Mesenchymal stem cell (in vitro differentiated cells and primary cell): ENCODE results near the gene VEGFB.
A peak's percentile ranks its signal among the peaks of the same experiment; 100 is the strongest.

Experiments used
- DNase-seq: peaks from one replicate; pipeline ENCODE4 v3.0.0-alpha.2; 2013
- H2AFZ ChIP-seq: one replicate; pipeline ENCODE4 v1.6.1; 2013; ENCODE audit warnings: low read depth, mild to moderate bottlenecking, control low read depth, inconsistent platforms, low read length, moderate library complexity
- H2AK5ac ChIP-seq: 2 replicates; pipeline ENCODE4 v1.6.1; 2013; ENCODE audit warnings: low read length, moderate library complexity, mild to moderate bottlenecking, inconsistent platforms; ENCODE audit not compliant: severe bottlenecking
- H2BK120ac ChIP-seq: one replicate; pipeline ENCODE4 v1.6.1; 2013; ENCODE audit warnings: low read depth, mild to moderate bottlenecking, inconsistent platforms, low read length, moderate library complexity
- H2BK12ac ChIP-seq, 2 experiments: one replicate each; pipeline ENCODE4 v1.6.1; 2013; ENCODE audit warnings: inconsistent platforms in 2 of 2, low read length in 2 of 2, mild to moderate bottlenecking in 2 of 2, moderate library complexity in 2 of 2, control low read depth in 1 of 2
- H2BK15ac ChIP-seq: one replicate; pipeline ENCODE4 v1.6.1; 2013; ENCODE audit warnings: mild to moderate bottlenecking, low read depth, inconsistent platforms; ENCODE audit not compliant: poor library complexity, severe bottlenecking
- H2BK5ac ChIP-seq: 2 replicates; pipeline ENCODE4 v1.6.1; 2013; ENCODE audit warnings: low read depth, mild to moderate bottlenecking, low read length, control low read depth, inconsistent platforms; ENCODE audit not compliant: poor library complexity, severe bottlenecking
- H3K14ac ChIP-seq, 2 experiments: one replicate each; pipeline ENCODE4 v1.6.1; 2013; ENCODE audit warnings: inconsistent platforms in 2 of 2, low read length in 2 of 2, control low read depth in 1 of 2, mild to moderate bottlenecking in 1 of 2, moderate library complexity in 1 of 2
- H3K18ac ChIP-seq, 2 experiments: one replicate each; pipeline ENCODE4 v1.6.1; 2013; ENCODE audit warnings: inconsistent platforms in 2 of 2, low read length in 2 of 2, control low read depth in 1 of 2, low read depth in 1 of 2, mild to moderate bottlenecking in 1 of 2
- H3K23ac ChIP-seq, 2 experiments: one replicate each; pipeline ENCODE4 v1.6.1; 2013; ENCODE audit warnings: inconsistent platforms in 2 of 2, low read length in 2 of 2, mild to moderate bottlenecking in 2 of 2, moderate library complexity in 2 of 2, control low read depth in 1 of 2
- H3K27ac ChIP-seq: 2 replicates; pipeline ENCODE4 v1.5.1; 2013; ENCODE audit warnings: mild to moderate bottlenecking, moderate library complexity, low read length, control low read depth, inconsistent platforms; ENCODE audit not compliant: poor library complexity, severe bottlenecking
- H3K27me3 ChIP-seq, 2 experiments: 2 replicates each; pipeline versions ENCODE4 v1.6.1 to v1.7.0; 2013; ENCODE audit warnings: low read length in 2 of 2, mild to moderate bottlenecking in 2 of 2, moderate library complexity in 2 of 2, control low read depth in 1 of 2, inconsistent platforms in 1 of 2; ENCODE audit not compliant: control insufficient read depth in 1 of 2, insufficient read depth in 1 of 2
- H3K36me3 ChIP-seq, 2 experiments: 2 replicates each; pipeline versions ENCODE4 v1.6.1 to v1.7.0; 2013; ENCODE audit warnings: low read length in 2 of 2, control low read depth in 1 of 2, inconsistent platforms in 1 of 2, low read depth in 1 of 2, mild to moderate bottlenecking in 1 of 2; ENCODE audit not compliant: insufficient read depth in 2 of 2, control insufficient read depth in 1 of 2
- H3K4ac ChIP-seq, 2 experiments: one replicate each; pipeline ENCODE4 v1.6.1; 2013; ENCODE audit warnings: inconsistent platforms in 2 of 2, low read length in 2 of 2, mild to moderate bottlenecking in 2 of 2, moderate library complexity in 2 of 2, control low read depth in 1 of 2, low read depth in 1 of 2
- H3K4me1 ChIP-seq: 2 replicates; pipeline ENCODE4 v1.6.1; 2013; ENCODE audit warnings: low read depth, low read length, control low read depth; ENCODE audit not compliant: control insufficient read depth, insufficient read depth
- H3K4me2 ChIP-seq: 2 replicates; pipeline ENCODE4 v1.6.1; 2013; ENCODE audit warnings: low read length, mild to moderate bottlenecking, inconsistent platforms; ENCODE audit not compliant: poor library complexity, severe bottlenecking
- H3K4me3 ChIP-seq, 2 experiments: 2 replicates each; pipeline versions ENCODE4 v1.5.1 to v1.7.0; 2013; ENCODE audit warnings: low read length in 2 of 2, mild to moderate bottlenecking in 2 of 2, control low read depth in 1 of 2, low read depth in 1 of 2; ENCODE audit not compliant: insufficient read depth in 1 of 2
- H3K79me1 ChIP-seq: replicated peaks from 2 replicates; pipeline ENCODE4 v1.6.1; 2013; ENCODE audit warnings: mild to moderate bottlenecking, control low read depth, low read length, inconsistent platforms; ENCODE audit not compliant: poor library complexity, severe bottlenecking
- H3K9ac ChIP-seq: 2 replicates; pipeline ENCODE4 v1.7.0; 2013; ENCODE audit warnings: mild to moderate bottlenecking, low read length, moderate library complexity
- H3K9me3 ChIP-seq: 2 replicates; pipeline ENCODE4 v1.7.0; 2013; ENCODE audit warnings: mild to moderate bottlenecking, low read length; ENCODE audit not compliant: control insufficient read depth
- H4K8ac ChIP-seq: one replicate; pipeline ENCODE4 v1.6.1; 2013; ENCODE audit warnings: inconsistent platforms, mild to moderate bottlenecking, low read length, moderate library complexity
- H4K91ac ChIP-seq: one replicate; pipeline ENCODE4 v1.6.1; 2013; ENCODE audit warnings: mild to moderate bottlenecking, low read length, inconsistent platforms
- WGBS: methylation state at CpG from one replicate; pipeline ENCODE4 v1.1.7; 2013; ENCODE audit warnings: mixed read lengths; 5-methylcytosine and 5-hydroxymethylcytosine counted together

VEGFB gene

GRCh38 chr11:64186492-64187165, 47.8 kb upstream of the VEGFB start:
- Histone ChIP-seq H2AFZ (no peak overlapping the region), H2BK12ac (no peak overlapping the region), H3K23ac (peak overlapping the region in 1 of 2 experiments; percentile 61), H3K79me1 (peaks cover 8% of the 10 kb centered on the region), H2BK15ac (peak overlapping the region; percentile 36), H3K14ac (peak overlapping the region in 1 of 2 experiments; percentile 83), H3K4me2 (no peak overlapping the region), H4K8ac (no peak overlapping the region), H3K9me3 (no peaks in the 10 kb centered on the region), H2AK5ac (no peak overlapping the region), H3K4me1 (peaks cover 18% of the 10 kb centered on the region), H3K9ac (no peak overlapping the region), H3K27ac (peak overlapping the region; percentile 4), H3K4me3 (no peak overlapping the region), H3K36me3 (peaks cover 5 to 7% of the 10 kb centered on the region in 2 experiments), H2BK5ac (no peak overlapping the region), H3K18ac (peak overlapping the region in 1 of 2 experiments; percentile 72), H3K4ac (no peak overlapping the region), H4K91ac (no peak overlapping the region), H2BK120ac (peak overlapping the region; percentile 75), H3K27me3 (no peaks in the 10 kb centered on the region)
- under 1% methylated on average over 46 of the region's 48 CpGs for WGBS
- peak; percentile 41 for DNase-seq

GRCh38 chr11:64192434-64192833, 42.0 kb upstream of the VEGFB start:
- whole genome bisulfite sequencing = 98% methylated on average over 5 of the region's 5 CpGs

GRCh38 chr11:64196626-64197025, 37.8 kb upstream of the VEGFB start:
- peaks cover 78 to 87% of the 10 kb centered on the region in 2 experiments for H3K36me3 ChIP-seq
- H3K23ac ChIP-seq = no peak overlapping the region
- H3K4me3 ChIP-seq = no peak overlapping the region
- H2AK5ac ChIP-seq = no peak overlapping the region
- no peak overlapping the region for H2AFZ ChIP-seq
- H3K9ac ChIP-seq = no peak overlapping the region
- no peak overlapping the region for H2BK5ac ChIP-seq
- no peaks in the 10 kb centered on the region for H3K9me3 ChIP-seq
- no peak overlapping the region for H3K4me2 ChIP-seq
- H3K79me1 ChIP-seq = peaks cover 17% of the 10 kb centered on the region
- H4K8ac ChIP-seq = no peak overlapping the region
- no peak overlapping the region for H3K18ac ChIP-seq
- 94% methylated on average over 9 of the region's 9 CpGs for WGBS
- H2BK15ac ChIP-seq = no peak overlapping the region
- no peak overlapping the region for H3K4ac ChIP-seq
- no peaks in the 10 kb centered on the region for H3K27me3 ChIP-seq
- H2BK12ac ChIP-seq = no peak overlapping the region
- H3K27ac ChIP-seq = no peak overlapping the region
- no peak for DNase-seq
- no peak overlapping the region for H3K14ac ChIP-seq
- peaks cover 2% of the 10 kb centered on the region for H3K4me1 ChIP-seq
- no peak overlapping the region for H4K91ac ChIP-seq
- H2BK120ac ChIP-seq = no peak overlapping the region

More at GRCh38 chr11:64192434-64192833, 42.0 kb upstream of the VEGFB start:
- peaks cover 50 to 60% of the 10 kb centered on the region in 2 experiments for H3K36me3 ChIP-seq
- H3K27me3 ChIP-seq = no peaks in the 10 kb centered on the region
- peaks cover 6% of the 10 kb centered on the region for H3K4me1 ChIP-seq
- no peak overlapping the region for H2AK5ac ChIP-seq
- no peak overlapping the region for H3K27ac ChIP-seq
- no peak overlapping the region for H3K4me3 ChIP-seq
- no peak overlapping the region for H4K8ac ChIP-seq
- no peak overlapping the region for H2AFZ ChIP-seq
- no peak overlapping the region for H3K18ac ChIP-seq
- H2BK5ac ChIP-seq = no peak overlapping the region
- no peak for DNase-seq
- no peak overlapping the region for H3K9ac ChIP-seq
- no peak overlapping the region for H3K23ac ChIP-seq
- H2BK15ac ChIP-seq = no peak overlapping the region
- no peak overlapping the region for H2BK12ac ChIP-seq
- no peak overlapping the region for H3K14ac ChIP-seq
- H3K9me3 ChIP-seq = no peaks in the 10 kb centered on the region
- H3K4ac ChIP-seq = no peak overlapping the region
- no peak overlapping the region for H2BK120ac ChIP-seq
- H3K79me1 ChIP-seq = peaks cover 9% of the 10 kb centered on the region
- no peak overlapping the region for H4K91ac ChIP-seq
- no peak overlapping the region for H3K4me2 ChIP-seq

- H3K14ac ChIP-seq = no peak overlapping the region
- peaks cover 16% of the 10 kb centered on the region for H3K79me1 ChIP-seq
- no peak overlapping the region for H4K91ac ChIP-seq
- H2AK5ac ChIP-seq = no peak overlapping the region
- no peak overlapping the region for H3K9ac ChIP-seq
- no peak overlapping the region for H2AFZ ChIP-seq
- no peak overlapping the region for H3K18ac ChIP-seq
- no peak overlapping the region for H3K27ac ChIP-seq
- H3K4me2 ChIP-seq = no peak overlapping the region
- H3K4me3 ChIP-seq = no peak overlapping the region
- no peak overlapping the region for H4K8ac ChIP-seq
- H3K36me3 ChIP-seq = peaks cover 77 to 91% of the 10 kb centered on the region in 2 experiments
- H3K23ac ChIP-seq = no peak overlapping the region
- H3K4me1 ChIP-seq = no peaks in the 10 kb centered on the region
- no peak overlapping the region for H3K4ac ChIP-seq
- H3K9me3 ChIP-seq = no peaks in the 10 kb centered on the region
- H3K27me3 ChIP-seq = no peaks in the 10 kb centered on the region
- WGBS = 100% methylated on average over 2 of the region's 2 CpGs
- H2BK5ac ChIP-seq = no peak overlapping the region
- H2BK15ac ChIP-seq = no peak overlapping the region
- DNase-seq = no peak
- H2BK120ac ChIP-seq = no peak overlapping the region
- no peak overlapping the region for H2BK12ac ChIP-seq
Observed at GRCh38 chr11:64198511-64198910, 35.9 kb upstream of the VEGFB start.
